ENCODE data around the gene GALNT1.
"Not testable (repeated sequence)": the region's sequence is repeated elsewhere in the genome, so short reads cannot be mapped to it uniquely, and the experiment has no call there.

GALNT1 gene

DNA sequence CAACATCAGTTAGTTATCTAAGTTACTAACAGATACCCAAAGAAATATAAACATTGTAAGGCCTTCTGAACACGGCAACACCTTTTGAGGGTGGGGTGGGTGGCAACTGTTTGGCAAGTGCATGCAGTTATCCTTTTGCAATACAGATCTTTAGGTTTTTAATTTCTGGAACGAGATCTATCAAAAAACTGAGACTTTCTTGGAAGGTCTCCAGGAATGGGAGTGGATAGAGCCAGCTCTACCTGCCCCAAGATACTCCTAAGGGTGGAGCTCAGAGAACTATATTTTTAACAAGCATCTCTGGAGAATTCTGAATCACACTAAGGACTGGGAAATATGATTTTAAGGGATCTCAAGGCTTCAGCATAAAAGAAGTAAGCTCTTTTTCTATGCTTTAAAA lies 11.4 kb upstream of the GALNT1 start:
- Histone ChIP-seq H3K4me1 (ENCODE audit: control insufficient read depth, insufficient read depth, low read length) (no peaks in the 10 kb centered on the region), H3K36me3 (ENCODE audit: control insufficient read depth, insufficient read depth, low read length, severe bottlenecking) (no peaks in the 10 kb centered on the region), H3K27me3 (replicated peaks; ENCODE audit: control insufficient read depth, insufficient read depth, low read length) (no peaks in the 10 kb centered on the region), H3K4me3 (ENCODE audit: low read length) (no peak overlapping the region), H3K9ac (ENCODE audit: low read length) (no peak overlapping the region), H3K9me3 (ENCODE audit: control insufficient read depth, low read length) (no peaks in the 10 kb centered on the region)
- no peak for DNase-seq (ENCODE audit: low read depth)

DNA sequence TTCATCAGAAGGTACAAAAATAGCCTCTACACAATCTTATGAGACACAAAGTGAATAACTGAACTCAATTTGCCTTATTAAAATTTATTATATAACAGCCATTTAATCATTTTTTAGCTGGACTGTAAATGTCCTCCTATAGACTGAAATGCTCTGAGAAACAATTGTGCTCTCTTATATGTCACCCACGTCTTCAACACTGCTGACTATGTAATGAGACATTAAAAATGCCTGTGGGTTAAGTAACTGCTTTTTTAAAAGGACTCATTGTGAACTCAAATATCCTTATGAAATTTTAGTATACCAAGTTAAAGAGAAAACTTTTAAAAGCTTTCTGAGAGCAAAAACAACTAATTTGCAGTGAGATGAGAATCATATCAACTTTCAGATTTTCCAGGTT lies 10.4 kb upstream of the GALNT1 start:
- no peaks in the 10 kb centered on the region for H3K9me3 ChIP-seq (ENCODE audit: control insufficient read depth, low read length)
- no peak overlapping the region for H3K9ac ChIP-seq (ENCODE audit: low read length)
- H3K4me3 ChIP-seq (ENCODE audit: low read length), result no peak overlapping the region
- no peaks in the 10 kb centered on the region for H3K4me1 ChIP-seq (ENCODE audit: control insufficient read depth, insufficient read depth, low read length)
- no peaks in the 10 kb centered on the region for H3K36me3 ChIP-seq (ENCODE audit: control insufficient read depth, insufficient read depth, low read length, severe bottlenecking)
- H3K27me3 ChIP-seq (replicated peaks; ENCODE audit: control insufficient read depth, insufficient read depth, low read length), result no peaks in the 10 kb centered on the region
- peak; percentile 6 for DNase-seq (ENCODE audit: low read depth)

DNA sequence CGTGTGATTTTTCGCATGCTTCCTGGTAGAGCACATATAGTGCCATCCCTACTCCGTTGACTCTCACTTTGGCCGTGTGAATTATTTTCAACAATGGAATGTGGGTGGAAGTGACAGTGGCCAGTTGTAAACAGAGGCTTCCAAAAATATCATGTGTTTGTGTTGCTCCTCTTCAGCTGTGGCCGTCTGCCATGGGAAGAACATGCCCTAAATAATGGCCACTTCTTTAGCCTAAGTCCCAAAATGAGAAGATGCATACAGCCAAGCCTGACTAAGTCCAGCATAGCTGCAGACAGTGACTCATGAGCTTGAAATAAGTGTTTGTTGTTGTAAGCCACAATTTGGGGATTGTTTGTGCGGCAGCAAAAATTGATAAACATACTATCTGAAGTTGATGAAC lies 8.9 kb upstream of the GALNT1 start:
- H3K4me1 ChIP-seq (ENCODE audit: control insufficient read depth, insufficient read depth, low read length), result no peaks in the 10 kb centered on the region
- DNase-seq (ENCODE audit: low read depth), result peak; percentile 31
- no peaks in the 10 kb centered on the region for H3K27me3 ChIP-seq (replicated peaks; ENCODE audit: control insufficient read depth, insufficient read depth, low read length)

DNA sequence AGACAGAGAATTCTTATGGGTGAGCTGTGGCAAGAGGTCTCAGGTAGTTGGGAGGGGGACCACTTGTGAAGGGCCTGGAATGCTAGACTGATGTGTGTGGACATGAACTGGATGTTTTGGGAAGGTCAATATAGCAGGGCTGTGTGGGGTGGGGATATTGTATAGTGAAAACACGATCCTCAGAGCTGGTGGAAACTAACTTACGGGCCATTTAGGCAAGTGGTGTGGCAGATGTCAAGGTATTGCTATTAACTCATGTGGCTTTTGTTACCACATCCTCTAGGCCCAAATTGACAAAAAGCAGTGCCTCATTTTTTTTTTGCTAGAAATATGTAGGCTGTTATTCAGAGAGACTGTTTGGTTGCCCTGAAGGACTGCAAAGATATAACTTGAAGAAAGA lies 8.0 kb upstream of the GALNT1 start:
- Histone ChIP-seq H3K9ac (ENCODE audit: low read length) (no peak overlapping the region), H3K4me1 (ENCODE audit: control insufficient read depth, insufficient read depth, low read length) (peaks cover 7% of the 10 kb centered on the region), H3K27me3 (replicated peaks; ENCODE audit: control insufficient read depth, insufficient read depth, low read length) (no peaks in the 10 kb centered on the region), H3K36me3 (ENCODE audit: control insufficient read depth, insufficient read depth, low read length, severe bottlenecking) (no peaks in the 10 kb centered on the region), H3K4me3 (ENCODE audit: low read length) (no peak overlapping the region), H3K9me3 (ENCODE audit: control insufficient read depth, low read length) (no peaks in the 10 kb centered on the region)
- DNase-seq (ENCODE audit: low read depth), result no peak

More for the DNA sequence above, 8.9 kb upstream of the GALNT1 start:
- Histone ChIP-seq H3K4me3 (ENCODE audit: low read length) (no peak overlapping the region), H3K36me3 (ENCODE audit: control insufficient read depth, insufficient read depth, low read length, severe bottlenecking) (no peaks in the 10 kb centered on the region), H3K9ac (ENCODE audit: low read length) (no peak overlapping the region), H3K9me3 (ENCODE audit: control insufficient read depth, low read length) (no peaks in the 10 kb centered on the region)

DNA sequence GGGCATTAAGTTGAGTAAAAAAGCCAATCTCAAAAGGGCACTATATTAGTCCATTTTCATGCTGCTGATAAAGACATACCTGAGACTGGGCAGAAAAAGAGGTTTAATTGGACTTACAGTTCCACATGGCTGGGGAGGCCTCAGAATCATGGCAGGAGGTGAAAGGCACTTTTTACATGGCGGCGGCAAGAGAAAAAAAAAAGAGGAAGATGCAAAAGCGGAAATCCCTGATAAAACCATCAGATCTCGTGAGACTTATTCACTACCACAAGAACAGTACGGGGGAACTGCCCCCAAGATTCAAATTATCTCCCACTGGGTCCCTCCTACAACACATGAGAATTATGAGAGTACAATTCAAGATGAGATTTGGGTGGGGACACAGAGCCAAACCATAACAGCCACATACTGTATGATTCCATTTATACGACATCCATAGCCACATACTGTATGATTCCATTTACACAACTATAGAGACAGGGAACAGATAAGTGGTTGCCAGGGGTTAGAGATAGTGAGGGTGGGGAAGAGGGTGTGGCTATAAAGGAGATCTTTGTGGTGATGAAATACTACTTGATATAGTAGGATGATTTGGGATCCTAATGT lies 5.2 kb upstream of the GALNT1 start:
- not testable (repeated sequence) for H3K9me3 ChIP-seq (ENCODE audit: control insufficient read depth, low read length); H3K36me3 ChIP-seq (ENCODE audit: control insufficient read depth, insufficient read depth, low read length, severe bottlenecking); H3K4me3 ChIP-seq (ENCODE audit: low read length); H3K27me3 ChIP-seq (replicated peaks; ENCODE audit: control insufficient read depth, insufficient read depth, low read length); DNase-seq (ENCODE audit: low read depth); H3K9ac ChIP-seq (ENCODE audit: low read length)
- peaks cover 11% of the 10 kb centered on the region for H3K4me1 ChIP-seq (ENCODE audit: control insufficient read depth, insufficient read depth, low read length)

DNA sequence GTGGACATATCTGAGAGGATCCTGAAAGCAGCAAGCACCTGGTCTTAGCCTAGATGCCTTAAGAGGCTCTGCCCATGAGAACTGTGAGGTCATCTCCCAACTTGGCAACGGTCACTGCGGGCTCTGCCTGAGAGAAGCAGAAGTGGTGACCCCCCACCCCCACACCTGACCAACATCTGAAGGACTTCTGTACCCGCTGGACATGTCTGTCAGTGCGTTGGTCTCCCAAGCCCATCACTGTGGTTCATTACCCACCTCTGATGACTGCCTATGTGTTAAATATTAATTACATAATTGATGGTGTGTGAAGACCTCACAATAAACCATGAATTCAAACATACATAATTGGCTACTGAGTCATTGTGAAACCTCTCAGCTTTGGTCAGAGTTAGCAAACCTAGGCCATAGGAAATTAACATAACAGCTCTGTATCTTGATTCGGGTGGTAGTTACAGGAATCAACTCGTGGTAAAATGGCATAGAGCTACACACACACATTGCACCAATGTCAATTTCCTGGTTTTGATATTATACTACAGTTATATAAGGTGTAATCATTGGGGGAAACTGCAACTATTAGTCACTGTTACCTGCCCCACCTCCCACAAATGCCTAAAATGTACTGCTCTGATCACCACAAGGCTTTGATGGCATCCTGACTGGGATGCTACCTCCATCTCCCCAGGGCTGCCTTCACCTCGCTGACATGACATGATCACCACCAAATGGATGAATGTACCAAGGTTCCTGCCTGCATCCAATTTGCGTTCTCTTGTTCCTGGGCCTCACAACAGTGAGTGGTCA lies 4.3 kb upstream of the GALNT1 start:
- H3K9ac ChIP-seq (ENCODE audit: low read length), result no peak overlapping the region
- no peaks in the 10 kb centered on the region for H3K36me3 ChIP-seq (ENCODE audit: control insufficient read depth, insufficient read depth, low read length, severe bottlenecking)
- H3K4me1 ChIP-seq (ENCODE audit: control insufficient read depth, insufficient read depth, low read length), result peaks cover 12% of the 10 kb centered on the region
- H3K27me3 ChIP-seq (replicated peaks; ENCODE audit: control insufficient read depth, insufficient read depth, low read length), result no peaks in the 10 kb centered on the region
- H3K4me3 ChIP-seq (ENCODE audit: low read length), result no peak overlapping the region
- no peaks in the 10 kb centered on the region for H3K9me3 ChIP-seq (ENCODE audit: control insufficient read depth, low read length)
- DNase-seq (ENCODE audit: low read depth), result no peak

DNA sequence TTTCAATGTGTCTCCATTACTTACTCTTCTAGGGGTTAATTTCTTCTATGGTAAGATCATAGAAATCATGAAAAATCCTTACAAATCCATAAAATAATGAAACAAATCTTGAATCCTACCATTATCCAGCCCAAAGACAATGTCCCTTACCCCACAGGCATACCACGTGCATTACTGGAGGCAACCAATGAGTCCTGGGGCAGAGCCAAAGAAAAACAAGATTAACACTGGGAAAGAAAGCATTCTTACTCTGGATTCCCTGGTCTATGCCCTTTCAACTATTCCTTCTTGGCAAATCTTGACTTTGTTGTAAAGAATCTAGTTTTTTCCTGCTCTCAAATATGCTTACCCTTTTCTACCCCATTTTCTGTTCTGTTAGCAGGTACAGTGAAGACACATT lies 3.1 kb upstream of the GALNT1 start:
- peak; percentile 34 for DNase-seq (ENCODE audit: low read depth)
- H3K27me3 ChIP-seq (replicated peaks; ENCODE audit: control insufficient read depth, insufficient read depth, low read length), result no peaks in the 10 kb centered on the region
- H3K9me3 ChIP-seq (ENCODE audit: control insufficient read depth, low read length), result no peaks in the 10 kb centered on the region
- H3K4me3 ChIP-seq (ENCODE audit: low read length), result no peak overlapping the region
- H3K9ac ChIP-seq (ENCODE audit: low read length), result no peak overlapping the region
- peaks cover 23% of the 10 kb centered on the region for H3K4me1 ChIP-seq (ENCODE audit: control insufficient read depth, insufficient read depth, low read length)
- no peaks in the 10 kb centered on the region for H3K36me3 ChIP-seq (ENCODE audit: control insufficient read depth, insufficient read depth, low read length, severe bottlenecking)

DNA sequence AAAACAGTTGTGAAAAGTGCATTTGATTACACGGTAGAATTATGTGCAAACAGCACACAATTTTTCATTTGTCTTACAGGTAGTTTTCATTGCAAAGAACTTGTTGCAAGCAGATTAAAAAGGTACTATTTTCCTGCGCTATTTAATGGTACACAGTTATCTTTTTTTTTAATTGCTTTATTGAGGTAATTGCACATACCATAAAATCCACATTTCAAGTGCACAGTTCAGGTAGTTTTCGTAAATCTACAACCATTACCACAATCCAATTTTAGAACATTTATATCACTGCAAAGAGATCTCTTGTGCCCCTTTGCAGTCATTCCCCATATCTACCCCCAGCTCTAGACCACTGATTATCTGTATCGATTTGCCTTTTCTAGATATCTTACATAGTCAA lies 2.6 kb upstream of the GALNT1 start:
- Histone ChIP-seq H3K9ac (ENCODE audit: low read length) (no peak overlapping the region), H3K4me1 (ENCODE audit: control insufficient read depth, insufficient read depth, low read length) (peaks cover 27% of the 10 kb centered on the region), H3K27me3 (replicated peaks; ENCODE audit: control insufficient read depth, insufficient read depth, low read length) (no peaks in the 10 kb centered on the region), H3K9me3 (ENCODE audit: control insufficient read depth, low read length) (no peaks in the 10 kb centered on the region), H3K36me3 (ENCODE audit: control insufficient read depth, insufficient read depth, low read length, severe bottlenecking) (no peaks in the 10 kb centered on the region), H3K4me3 (ENCODE audit: low read length) (no peak overlapping the region)
- no peak for DNase-seq (ENCODE audit: low read depth)

DNA sequence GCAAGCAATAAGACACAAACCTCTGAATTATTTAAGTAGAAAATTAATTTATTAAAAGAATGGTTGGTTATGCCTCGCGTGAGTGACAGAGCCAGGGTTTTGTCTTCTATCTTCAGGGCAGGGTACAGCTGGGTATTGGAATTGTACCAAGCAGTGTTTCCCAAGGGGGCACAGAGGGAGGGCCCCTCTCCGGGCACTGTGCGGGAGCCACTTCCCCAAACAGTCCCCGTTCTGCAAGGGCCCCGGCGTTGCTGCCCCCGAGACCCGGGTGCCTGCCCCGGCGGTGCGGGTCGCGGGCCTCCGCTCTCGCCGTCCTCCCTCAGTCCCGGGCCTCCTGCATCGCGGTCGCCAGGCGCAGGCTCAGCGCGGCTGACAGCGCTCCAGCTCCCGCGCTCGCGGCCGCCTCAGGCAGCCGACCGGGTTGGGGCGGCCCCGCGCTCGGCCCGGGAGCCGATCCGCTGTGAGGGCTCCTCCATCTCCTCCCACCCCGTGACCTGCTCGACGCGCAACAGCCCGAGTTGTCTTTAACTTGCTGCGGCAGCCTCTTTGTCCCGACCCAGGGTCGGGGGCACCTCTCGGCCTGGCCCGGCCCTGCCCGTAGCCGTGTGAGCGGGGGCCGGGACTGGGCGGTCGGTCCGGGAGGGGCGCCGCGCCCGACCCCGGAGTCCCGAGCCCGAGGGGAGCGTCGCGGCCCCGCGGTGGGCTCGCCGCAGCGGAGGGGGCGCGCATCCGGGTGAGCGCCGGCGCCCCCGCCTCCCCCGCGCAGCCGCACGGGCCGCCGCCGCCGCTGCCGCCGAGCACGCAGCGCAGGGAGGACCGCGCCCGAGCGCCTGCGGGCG lies 620 bp upstream of the GALNT1 start:
- Histone ChIP-seq H3K9me3 (ENCODE audit: control insufficient read depth, low read length) (no peaks in the 10 kb centered on the region), H3K4me3 (ENCODE audit: low read length) (peak overlapping the region; percentile 84), H3K9ac (ENCODE audit: low read length) (peak overlapping the region; percentile 88), H3K4me1 (ENCODE audit: control insufficient read depth, insufficient read depth, low read length) (peaks cover 27% of the 10 kb centered on the region), H3K36me3 (ENCODE audit: control insufficient read depth, insufficient read depth, low read length, severe bottlenecking) (no peaks in the 10 kb centered on the region), H3K27me3 (replicated peaks; ENCODE audit: control insufficient read depth, insufficient read depth, low read length) (no peaks in the 10 kb centered on the region)
- DNase-seq (ENCODE audit: low read depth), result peak; percentile 79

DNA sequence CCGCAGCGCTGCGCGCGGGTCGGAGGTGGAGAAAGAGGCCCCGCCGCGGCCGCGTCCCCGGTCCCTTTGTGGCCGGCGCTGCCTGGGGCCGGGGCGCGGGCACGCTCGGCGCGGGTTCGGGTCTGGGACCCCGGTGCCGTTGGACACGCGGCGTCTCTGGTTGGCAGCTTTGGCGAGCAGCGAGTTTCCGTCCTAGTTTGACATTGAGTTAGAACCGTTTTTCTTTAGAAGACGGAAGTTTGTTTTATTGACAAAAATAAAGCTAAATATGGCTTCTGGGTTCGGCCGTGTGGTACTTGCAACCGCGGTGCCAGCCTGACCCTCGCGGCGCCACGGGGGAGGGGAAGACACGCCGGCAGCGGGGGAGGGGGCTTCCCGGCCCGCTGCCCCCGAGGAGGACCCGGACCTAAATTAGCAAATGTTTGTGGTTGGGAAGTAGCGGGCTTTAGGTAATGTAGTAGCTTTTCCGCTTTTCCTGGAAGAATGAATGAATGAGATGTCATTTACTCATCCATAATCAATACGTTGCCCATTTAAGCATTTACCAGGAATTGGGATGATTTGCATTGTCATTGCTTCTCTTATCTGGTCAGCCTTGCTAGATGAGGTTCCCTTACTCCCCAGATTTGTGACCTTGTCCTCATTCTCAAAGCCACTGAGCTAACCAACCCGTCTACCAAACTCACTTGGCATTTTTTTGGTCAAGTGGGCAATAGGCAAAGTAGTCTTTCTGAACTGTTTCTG lies 530 bp downstream of the GALNT1 start:
- H3K4me1 ChIP-seq (ENCODE audit: control insufficient read depth, insufficient read depth, low read length), result peaks cover 27% of the 10 kb centered on the region
- H3K4me3 ChIP-seq (ENCODE audit: low read length), result peak overlapping the region; percentile 87
- H3K9me3 ChIP-seq (ENCODE audit: control insufficient read depth, low read length), result no peaks in the 10 kb centered on the region
- DNase-seq (ENCODE audit: low read depth), result peak; percentile 57
- peak overlapping the region; percentile 89 for H3K9ac ChIP-seq (ENCODE audit: low read length)
- H3K27me3 ChIP-seq (replicated peaks; ENCODE audit: control insufficient read depth, insufficient read depth, low read length), result no peaks in the 10 kb centered on the region
- H3K36me3 ChIP-seq (ENCODE audit: control insufficient read depth, insufficient read depth, low read length, severe bottlenecking), result no peaks in the 10 kb centered on the region

All from adipocyte (in vitro differentiated cells).